SK-N-SH (cell line): ENCODE data around the gene ATP2A1. TPM values are rescaled to one million over a fixed set of nuclear protein-coding genes. Genes with fewer than 3 reads are reported as not detected.

ENCODE experiments used
- CTCF ChIA-PET: fragments of 300-600, 350-600 bp; formaldehyde crosslinking; extraction: SDS; loops from one replicate; lab custom pipeline; 2021; lab: Yijun Ruan, JAX
- POLR2A ChIA-PET: fragments of 350-600 bp; sonication (Branson Sonifier 250); formaldehyde crosslinking; extraction: SDS; loops from one replicate; lab custom pipeline; 2020; ENCODE audit warnings: antibody characterized with exemption, inconsistent platforms; lab: Yijun Ruan, JAX
- DNase-seq: peaks from one replicate; pipeline ENCODE4 v3.0.0; 2012
- H2AFZ ChIP-seq: fragments of 200-600 bp; sonication (generic); 2 replicates; pipeline ENCODE4 v1.8.1; 2016; ENCODE audit warnings: antibody characterized with exemption, mild to moderate bottlenecking, low read depth
- H3F3A ChIP-seq: fragments of 200-600 bp; sonication (generic); replicated peaks from 2 replicates; pipeline ENCODE3; 2016; ENCODE audit warnings: antibody characterized with exemption, mild to moderate bottlenecking; ENCODE audit not compliant: insufficient read depth
- H3K27ac ChIP-seq, 2 experiments: fragments of 200-500 bp in 1 of 2; fragments of 200-600 bp in 1 of 2; sonication (Bioruptor generic) in 1 of 2; sonication (generic), shearing (Covaris generic) in 1 of 2; 2 replicates each; pipeline versions ENCODE4 v1.5.1 to v1.6.1; 2014 to 2016; ENCODE audit warnings: low read depth in 2 of 2, inconsistent platforms in 1 of 2, low read length in 1 of 2, mild to moderate bottlenecking in 1 of 2, mixed read lengths in 1 of 2
- H3K27me3 ChIP-seq: fragments of 200-600 bp; sonication (generic), shearing (Covaris generic); 2 replicates; pipeline ENCODE4 v1.6.1; 2016; ENCODE audit warnings: mixed run types; ENCODE audit not compliant: insufficient read depth
- H3K36me3 ChIP-seq, 2 experiments: fragments of 200-500 bp in 1 of 2; fragments of 200-600 bp in 1 of 2; sonication (Bioruptor generic) in 1 of 2; sonication (generic) in 1 of 2; replicated peaks in 1 of 2; 2 replicates each; pipeline versions ENCODE3 to v1.5.1; 2014 to 2016; ENCODE audit warnings: low read length in 1 of 2, mild to moderate bottlenecking in 1 of 2; ENCODE audit not compliant: insufficient read depth in 2 of 2, control insufficient read depth in 1 of 2
- H3K4me1 ChIP-seq, 2 experiments: fragments of 200-500 bp in 1 of 2; fragments of 200-600 bp in 1 of 2; sonication (Bioruptor generic) in 1 of 2; sonication (generic), shearing (Covaris generic) in 1 of 2; 2 replicates each; pipeline versions ENCODE4 v1.5.1 to v1.6.1; 2014 to 2016; ENCODE audit warnings: low read depth in 1 of 2, low read length in 1 of 2, mixed run types in 1 of 2; ENCODE audit not compliant: insufficient read depth in 2 of 2, control insufficient read depth in 1 of 2
- H3K4me2 ChIP-seq: fragments of 200-600 bp; sonication (generic), shearing (Covaris generic); 2 replicates; pipeline ENCODE4 v1.6.1; 2017; ENCODE audit warnings: mixed run types
- H3K4me3 ChIP-seq, 2 experiments: fragments of 200-500 bp in 1 of 2; fragments of 200-600 bp in 1 of 2; sonication (Bioruptor generic) in 1 of 2; sonication (generic), shearing (Covaris generic) in 1 of 2; 2 replicates each; pipeline versions ENCODE4 v1.5.1 to v1.8.1; 2014 to 2016; ENCODE audit warnings: low read depth in 2 of 2, inconsistent platforms in 1 of 2, low read length in 1 of 2, mild to moderate bottlenecking in 1 of 2, mixed read lengths in 1 of 2, moderate library complexity in 1 of 2
- H3K79me2 ChIP-seq: fragments of 200-600 bp; sonication (generic); 2 replicates; pipeline ENCODE4 v1.8.1; 2017; ENCODE audit warnings: mild to moderate bottlenecking; ENCODE audit not compliant: insufficient read depth
- H3K9ac ChIP-seq: fragments of 200-600 bp; sonication (generic); 2 replicates; pipeline ENCODE4 v1.6.1; 2017; ENCODE audit warnings: mixed run types
- H3K9me2 ChIP-seq: fragments of 200-600 bp; sonication (generic); 2 replicates; pipeline ENCODE4 v1.6.1; 2017; ENCODE audit warnings: mixed run types
- H3K9me3 ChIP-seq: fragments of 200-600 bp; sonication (generic); 2 replicates; pipeline ENCODE4 v1.6.1; 2017; ENCODE audit warnings: mixed run types, mild to moderate bottlenecking, moderate library complexity
- H4K20me1 ChIP-seq: fragments of 200-600 bp; sonication (generic); 2 replicates; pipeline ENCODE4 v1.6.1; 2017; ENCODE audit warnings: mild to moderate bottlenecking, mixed run types; ENCODE audit not compliant: insufficient read depth
- ELF1 ChIP-seq: IDR thresholded peaks from 2 replicates; pipeline ENCODE4 v1.4.0; 2012
- EP300 ChIP-seq, 2 experiments: IDR thresholded peaks; 2 replicates each; pipeline versions ENCODE4 v1.4.0 to v1.6.1; 2012; ENCODE audit warnings: borderline replicate concordance in 1 of 2, low read depth in 1 of 2, low read length in 1 of 2
- EZH2phosphoT487 ChIP-seq: fragments of 200-600 bp; sonication (generic); IDR thresholded peaks from 2 replicates; pipeline ENCODE4 v1.6.1; 2017; ENCODE audit warnings: low read depth, mixed run types, mild to moderate bottlenecking, antibody characterized with exemption, moderate library complexity, borderline replicate concordance
- FOSL2 ChIP-seq: IDR thresholded peaks from 2 replicates; pipeline ENCODE4 v1.4.0; 2012; ENCODE audit warnings: low read depth, mild to moderate bottlenecking, moderate library complexity, borderline replicate concordance
- GABPA ChIP-seq: IDR thresholded peaks from 2 replicates; pipeline ENCODE4 v1.4.0; 2012; ENCODE audit warnings: low read depth, mild to moderate bottlenecking
- POLR2AphosphoS5 ChIP-seq: IDR thresholded peaks from 2 replicates; pipeline ENCODE4 v1.6.1; 2012; ENCODE audit warnings: low read depth, low read length
- RAD21 ChIP-seq: IDR thresholded peaks from 2 replicates; pipeline ENCODE4 v1.6.1; 2012; ENCODE audit warnings: mild to moderate bottlenecking, low read length
- SMC3 ChIP-seq: IDR thresholded peaks from 2 replicates; pipeline ENCODE4 v1.6.1; 2012; ENCODE audit warnings: low read depth, low read length, improper control_type of control experiment
- TCF12 ChIP-seq: IDR thresholded peaks from 2 replicates; pipeline ENCODE4 v1.4.0; 2012
- YY1 ChIP-seq: IDR thresholded peaks from 2 replicates; pipeline ENCODE4 v1.4.0; 2012; ENCODE audit warnings: low read depth, mild to moderate bottlenecking
- WGBS: methylation state at CpG from one replicate; pipeline ENCODE4 v1.1.6; 2017; ENCODE audit warnings: low lambda C conversion rate; 5-methylcytosine and 5-hydroxymethylcytosine counted together
- polyA plus RNA-seq, 3 experiments: library from polyadenylated mRNA; depleted of rRNA; stranded (reverse); fragments of >200 nt; gene quantifications; 2 replicates each; pipeline ENCODE4 v1.2.3, GENCODE V29; 2012
- TF ChIP-seq, protein P1 (sequence below): IDR thresholded peaks from 2 replicates; pipeline ENCODE4 v1.4.0; 2012; ENCODE audit warnings: low read depth
- TF ChIP-seq, protein P2 (sequence below): IDR thresholded peaks from 2 replicates; pipeline ENCODE4 v1.6.1; 2012; ENCODE audit warnings: mild to moderate bottlenecking, low read depth, low read length, moderate library complexity
- TF ChIP-seq, protein P3 (sequence below): IDR thresholded peaks from 2 replicates; pipeline ENCODE4 v1.4.0; 2012; ENCODE audit warnings: low read depth, borderline replicate concordance
- TF ChIP-seq, protein P4 (sequence below): fragments of 200-600 bp; sonication (generic); IDR thresholded peaks from 2 replicates; pipeline ENCODE4 v1.6.1; 2017; ENCODE audit warnings: antibody characterized with exemption, mild to moderate bottlenecking, moderate library complexity

The ATP2A1 gene
- polyA plus RNA-seq, 1 of the 3 experiments (the other 2 are of a cell fraction): 3.0 TPM

DNA sequence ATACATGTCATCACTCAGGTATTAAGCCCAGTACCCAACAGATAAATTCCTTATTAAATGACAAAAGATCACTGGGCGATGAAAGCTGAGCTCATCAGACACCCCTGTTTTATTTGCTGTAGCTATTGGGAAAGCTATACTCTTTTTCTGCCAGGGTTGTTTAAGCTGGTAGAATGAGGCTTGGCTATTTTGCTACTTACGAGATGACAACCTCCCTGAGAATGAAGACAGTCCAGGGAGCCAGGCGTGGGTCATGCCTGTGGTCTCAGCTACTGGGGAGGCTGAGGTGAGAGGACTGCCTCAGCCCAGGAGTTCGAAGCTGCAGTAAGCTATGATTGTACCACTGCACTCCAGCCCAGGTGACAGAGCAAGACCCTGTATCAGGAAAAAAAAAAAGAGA lies 19.0 kb upstream of the ATP2A1 start:
- ChIA-PET CTCF (interaction anchor here (1.4 kb wide), 1 partner anchor 13 kb away, joined by 5 read pairs; the partner anchor contains the start of gene TUFM), POLR2A (no interaction called here)
- Histone ChIP-seq H3K9ac (no peak overlapping the region), H3K27ac (no peak overlapping the region), H3K27me3 (no peaks in the 10 kb centered on the region), H2AFZ (no peak overlapping the region), H3K36me3 (no peaks in the 10 kb centered on the region), H3K79me2 (peaks cover 37% of the 10 kb centered on the region), H3K4me1 (peaks cover 0 to 7% of the 10 kb centered on the region in 2 experiments; a peak in 3 of 4 replicates), H4K20me1 (no peaks in the 10 kb centered on the region), H3F3A (peaks cover 10% of the 10 kb centered on the region), H3K9me2 (no peaks in the 10 kb centered on the region), H3K4me2 (no peak overlapping the region), H3K9me3 (no peaks in the 10 kb centered on the region), H3K4me3 (no peak overlapping the region)
- DNase-seq: no peak
- TF ChIP-seq GABPA (no peak), FOSL2 (no peak), TCF12 (no peak), YY1 (no peak), SMC3 (no peak), EP300 (IDR thresholded peaks at IDR 0.05; ENCODE audit: borderline replicate concordance in 1 of 2, low read depth in 1 of 2, low read length in 1 of 2) (no peak), RAD21 (no peak), ELF1 (no peak), EZH2phosphoT487 (no peak), POLR2AphosphoS5 (no peak)
- TF ChIP-seq, protein P1, sequence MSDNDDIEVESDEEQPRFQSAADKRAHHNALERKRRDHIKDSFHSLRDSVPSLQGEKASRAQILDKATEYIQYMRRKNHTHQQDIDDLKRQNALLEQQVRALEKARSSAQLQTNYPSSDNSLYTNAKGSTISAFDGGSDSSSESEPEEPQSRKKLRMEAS: no peak
- TF ChIP-seq, protein P2, sequence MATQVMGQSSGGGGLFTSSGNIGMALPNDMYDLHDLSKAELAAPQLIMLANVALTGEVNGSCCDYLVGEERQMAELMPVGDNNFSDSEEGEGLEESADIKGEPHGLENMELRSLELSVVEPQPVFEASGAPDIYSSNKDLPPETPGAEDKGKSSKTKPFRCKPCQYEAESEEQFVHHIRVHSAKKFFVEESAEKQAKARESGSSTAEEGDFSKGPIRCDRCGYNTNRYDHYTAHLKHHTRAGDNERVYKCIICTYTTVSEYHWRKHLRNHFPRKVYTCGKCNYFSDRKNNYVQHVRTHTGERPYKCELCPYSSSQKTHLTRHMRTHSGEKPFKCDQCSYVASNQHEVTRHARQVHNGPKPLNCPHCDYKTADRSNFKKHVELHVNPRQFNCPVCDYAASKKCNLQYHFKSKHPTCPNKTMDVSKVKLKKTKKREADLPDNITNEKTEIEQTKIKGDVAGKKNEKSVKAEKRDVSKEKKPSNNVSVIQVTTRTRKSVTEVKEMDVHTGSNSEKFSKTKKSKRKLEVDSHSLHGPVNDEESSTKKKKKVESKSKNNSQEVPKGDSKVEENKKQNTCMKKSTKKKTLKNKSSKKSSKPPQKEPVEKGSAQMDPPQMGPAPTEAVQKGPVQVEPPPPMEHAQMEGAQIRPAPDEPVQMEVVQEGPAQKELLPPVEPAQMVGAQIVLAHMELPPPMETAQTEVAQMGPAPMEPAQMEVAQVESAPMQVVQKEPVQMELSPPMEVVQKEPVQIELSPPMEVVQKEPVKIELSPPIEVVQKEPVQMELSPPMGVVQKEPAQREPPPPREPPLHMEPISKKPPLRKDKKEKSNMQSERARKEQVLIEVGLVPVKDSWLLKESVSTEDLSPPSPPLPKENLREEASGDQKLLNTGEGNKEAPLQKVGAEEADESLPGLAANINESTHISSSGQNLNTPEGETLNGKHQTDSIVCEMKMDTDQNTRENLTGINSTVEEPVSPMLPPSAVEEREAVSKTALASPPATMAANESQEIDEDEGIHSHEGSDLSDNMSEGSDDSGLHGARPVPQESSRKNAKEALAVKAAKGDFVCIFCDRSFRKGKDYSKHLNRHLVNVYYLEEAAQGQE: no peak
- TF ChIP-seq, protein P3, sequence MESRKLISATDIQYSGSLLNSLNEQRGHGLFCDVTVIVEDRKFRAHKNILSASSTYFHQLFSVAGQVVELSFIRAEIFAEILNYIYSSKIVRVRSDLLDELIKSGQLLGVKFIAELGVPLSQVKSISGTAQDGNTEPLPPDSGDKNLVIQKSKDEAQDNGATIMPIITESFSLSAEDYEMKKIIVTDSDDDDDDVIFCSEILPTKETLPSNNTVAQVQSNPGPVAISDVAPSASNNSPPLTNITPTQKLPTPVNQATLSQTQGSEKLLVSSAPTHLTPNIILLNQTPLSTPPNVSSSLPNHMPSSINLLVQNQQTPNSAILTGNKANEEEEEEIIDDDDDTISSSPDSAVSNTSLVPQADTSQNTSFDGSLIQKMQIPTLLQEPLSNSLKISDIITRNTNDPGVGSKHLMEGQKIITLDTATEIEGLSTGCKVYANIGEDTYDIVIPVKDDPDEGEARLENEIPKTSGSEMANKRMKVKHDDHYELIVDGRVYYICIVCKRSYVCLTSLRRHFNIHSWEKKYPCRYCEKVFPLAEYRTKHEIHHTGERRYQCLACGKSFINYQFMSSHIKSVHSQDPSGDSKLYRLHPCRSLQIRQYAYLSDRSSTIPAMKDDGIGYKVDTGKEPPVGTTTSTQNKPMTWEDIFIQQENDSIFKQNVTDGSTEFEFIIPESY: no peak
- TF ChIP-seq, protein P4, sequence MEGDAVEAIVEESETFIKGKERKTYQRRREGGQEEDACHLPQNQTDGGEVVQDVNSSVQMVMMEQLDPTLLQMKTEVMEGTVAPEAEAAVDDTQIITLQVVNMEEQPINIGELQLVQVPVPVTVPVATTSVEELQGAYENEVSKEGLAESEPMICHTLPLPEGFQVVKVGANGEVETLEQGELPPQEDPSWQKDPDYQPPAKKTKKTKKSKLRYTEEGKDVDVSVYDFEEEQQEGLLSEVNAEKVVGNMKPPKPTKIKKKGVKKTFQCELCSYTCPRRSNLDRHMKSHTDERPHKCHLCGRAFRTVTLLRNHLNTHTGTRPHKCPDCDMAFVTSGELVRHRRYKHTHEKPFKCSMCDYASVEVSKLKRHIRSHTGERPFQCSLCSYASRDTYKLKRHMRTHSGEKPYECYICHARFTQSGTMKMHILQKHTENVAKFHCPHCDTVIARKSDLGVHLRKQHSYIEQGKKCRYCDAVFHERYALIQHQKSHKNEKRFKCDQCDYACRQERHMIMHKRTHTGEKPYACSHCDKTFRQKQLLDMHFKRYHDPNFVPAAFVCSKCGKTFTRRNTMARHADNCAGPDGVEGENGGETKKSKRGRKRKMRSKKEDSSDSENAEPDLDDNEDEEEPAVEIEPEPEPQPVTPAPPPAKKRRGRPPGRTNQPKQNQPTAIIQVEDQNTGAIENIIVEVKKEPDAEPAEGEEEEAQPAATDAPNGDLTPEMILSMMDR: no peak
- WGBS: 71% methylated on average over 4 of the region's 4 CpGs
